Activated CD4-positive, alpha-beta T cell treated with anti-CD3 and anti-CD28 coated beads, Interleukin-2, Interleukin-4, amounts not matched to agents 100 ng/mL and 50 ng/mL, durations not matched to agents 16 hours and 8 hours (primary cell): ENCODE data around the gene TMEM63B.
"Not testable (repeated sequence)": the region's sequence is repeated elsewhere in the genome, so short reads cannot be mapped to it uniquely, and the experiment has no call there.

Experiments used
- DNase-seq: peaks from one replicate; pipeline ENCODE4 v3.0.0-alpha.2; 2020; ENCODE audit warnings: low spot score

The TMEM63B gene

GRCh38 chr6:44193307-44193910 lies 66.1 kb downstream of the TMEM63B start:
- no peak for DNase-seq

GRCh38 chr6:44194326-44194725 lies 67.0 kb downstream of the TMEM63B start:
- DNase-seq = no peak

GRCh38 chr6:44196351-44196750 lies 69.0 kb downstream of the TMEM63B start:
- DNase-seq = not testable (repeated sequence)

GRCh38 chr6:44198684-44199083 lies 71.3 kb downstream of the TMEM63B start:
- no peak for DNase-seq

GRCh38 chr6:44199883-44200282 lies 72.5 kb downstream of the TMEM63B start:
- no peak for DNase-seq

GRCh38 chr6:44201200-44201599 lies 73.8 kb downstream of the TMEM63B start:
- no peak for DNase-seq

GRCh38 chr6:44201638-44202303 lies 74.4 kb downstream of the TMEM63B start:
- DNase-seq = no peak

GRCh38 chr6:44202332-44202971 lies 75.1 kb downstream of the TMEM63B start:
- no peak for DNase-seq

- DNase-seq = no peak
Measured at GRCh38 chr6:44202972-44203750, 75.8 kb downstream of the TMEM63B start.

- DNase-seq = no peak
Measured at GRCh38 chr6:44203955-44204354, 76.6 kb downstream of the TMEM63B start.
